NCI-H345 treated with DMSO at 0.1 percent for 48 hours (cell line): ENCODE measurements around the gene TXN.
A peak's percentile ranks its signal among the peaks of the same experiment; 100 is the strongest.

Experiments
- DNase-seq: peaks from one replicate; lab custom pipeline; 2025; ENCODE audit not compliant: unreplicated experiment; lab: John Stamatoyannopoulos, UW

Gene TXN

DNA sequence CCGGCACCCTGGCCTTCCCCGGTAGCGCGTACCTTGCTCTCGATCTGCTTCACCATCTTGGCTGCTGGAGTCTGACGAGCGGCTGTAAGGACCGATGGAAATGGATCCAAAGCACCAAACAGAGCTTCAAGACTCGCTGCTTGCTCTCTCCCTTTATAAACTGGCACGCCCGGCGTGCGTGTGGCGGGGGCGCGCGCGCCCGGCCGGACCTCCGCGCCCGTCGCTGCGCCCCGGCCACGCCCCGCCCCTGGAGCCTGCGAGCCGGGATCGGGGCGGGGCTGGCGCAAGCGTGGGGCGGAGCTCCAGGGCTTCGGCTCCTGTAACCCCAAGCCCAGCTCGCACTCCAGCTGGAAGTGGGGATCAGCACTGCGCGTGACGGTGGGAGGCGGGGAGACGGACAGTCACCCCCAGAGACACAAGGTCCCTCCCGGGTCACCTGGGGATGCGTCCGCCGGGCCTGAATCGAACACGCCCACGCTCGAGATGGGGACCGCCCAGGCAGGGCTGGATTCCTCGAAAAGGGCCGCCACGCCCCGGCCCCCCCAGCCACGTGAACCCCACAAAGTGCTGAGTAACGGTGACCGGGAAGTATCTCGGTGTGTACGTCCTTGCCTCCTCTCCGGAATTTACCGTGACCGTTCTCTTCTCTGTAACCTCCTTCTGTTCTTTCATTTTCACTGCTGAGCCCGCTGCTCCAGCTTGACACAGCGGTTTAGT lies at the start of gene TXN:
TSS of gene TXN (minus strand) at position 128 of the 717 bp plus-strand sequence. CDS start at position 56, 72 bp downstream.
- DNase-seq = peak; percentile 83

DNA sequence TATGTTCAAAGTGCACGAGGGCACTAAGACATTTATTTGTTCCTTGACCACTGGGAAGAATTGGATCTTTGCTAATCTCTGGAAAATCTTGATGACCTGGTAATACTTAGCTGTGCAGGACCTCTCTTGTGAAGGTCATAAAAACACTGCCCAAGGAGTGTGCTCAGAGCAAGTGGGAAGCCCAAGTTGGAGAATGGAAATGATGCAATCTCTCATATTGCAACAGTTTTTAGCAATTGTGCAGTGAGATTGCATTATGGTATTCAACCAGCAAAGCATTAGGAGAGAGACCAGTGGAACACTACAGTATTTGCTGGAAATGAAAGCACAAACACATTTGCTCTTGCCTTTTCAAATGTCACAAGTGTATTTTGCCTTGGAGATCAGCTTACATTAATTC lies 46.8 kb upstream of the TXN start:
- DNase-seq = no peak

GRCh38 chr9:110298043-110298605 lies 41.8 kb upstream of the TXN start:
- DNase-seq = no peak

DNA sequence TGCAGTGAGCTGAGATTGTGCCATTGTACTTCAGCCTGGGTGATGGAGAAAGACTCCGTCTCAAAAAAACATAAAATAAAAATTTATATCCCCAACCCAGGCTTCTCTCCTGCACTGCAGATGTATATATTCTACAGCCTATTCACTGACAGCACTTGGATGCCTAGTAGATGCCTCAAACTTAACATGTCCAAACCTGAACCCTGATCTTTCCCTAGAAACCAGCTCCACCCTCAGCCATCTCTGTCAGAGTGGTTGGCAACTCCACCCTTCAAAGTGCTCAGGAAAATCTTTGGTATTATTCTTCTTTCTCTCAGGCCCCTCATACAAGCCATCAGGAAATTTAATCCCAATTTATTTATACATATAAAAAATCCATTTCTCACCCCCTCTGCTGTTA lies 36.9 kb upstream of the TXN start:
- DNase-seq = no peak

DNA sequence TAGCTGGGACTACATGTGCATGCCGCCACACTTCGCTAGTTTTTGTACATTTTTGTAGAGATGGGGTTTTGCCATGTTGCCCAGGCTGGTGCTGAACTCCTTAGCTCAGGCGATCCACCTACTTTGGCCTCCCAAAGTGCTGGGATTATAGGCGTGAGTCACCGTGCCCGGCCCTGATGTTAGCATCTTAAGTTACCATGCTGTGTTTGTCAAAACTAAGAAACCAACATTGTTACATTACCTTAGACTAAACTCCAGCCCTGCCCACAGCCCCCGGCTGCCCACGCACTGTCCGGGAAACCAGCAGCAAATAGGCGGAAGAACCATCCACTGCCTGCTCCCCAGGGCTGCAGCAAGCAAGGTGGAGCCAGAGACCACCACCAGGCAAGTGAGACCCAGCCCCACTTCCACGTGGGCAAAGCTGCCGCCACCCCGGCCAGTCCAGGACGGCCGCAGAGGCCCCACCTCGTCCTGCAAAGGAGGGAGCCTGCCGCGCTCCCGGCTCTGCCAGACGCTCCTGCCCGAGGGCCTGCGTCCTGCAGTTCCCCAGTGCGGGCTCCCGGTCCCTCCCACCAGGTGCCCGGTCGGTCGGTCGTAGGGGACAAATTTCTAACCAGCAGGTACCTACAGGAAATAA lies 35.7 kb upstream of the TXN start:
- DNase-seq = no peak

GRCh38 chr9:110290001-110290400 lies 33.7 kb upstream of the TXN start:
- DNase-seq = no peak

DNA sequence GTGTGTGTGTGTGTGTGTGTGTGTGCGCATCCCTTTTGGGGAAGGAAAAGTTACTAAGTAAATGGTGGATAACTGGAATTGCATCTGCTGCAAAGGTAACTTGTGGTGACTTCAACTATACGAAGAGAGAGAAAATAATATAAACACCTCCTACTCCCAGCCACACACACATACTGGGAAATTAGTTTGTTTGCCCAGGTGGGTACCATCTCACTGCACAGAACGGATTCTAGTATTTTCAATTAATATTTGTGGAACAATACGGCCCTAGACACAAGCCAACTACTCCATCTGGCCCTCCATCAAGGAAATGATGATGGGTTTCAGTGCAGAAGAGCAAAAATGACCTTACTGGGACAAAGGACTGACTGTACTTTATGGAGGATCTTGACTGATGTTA lies 32.2 kb upstream of the TXN start:
- no peak for DNase-seq

DNA sequence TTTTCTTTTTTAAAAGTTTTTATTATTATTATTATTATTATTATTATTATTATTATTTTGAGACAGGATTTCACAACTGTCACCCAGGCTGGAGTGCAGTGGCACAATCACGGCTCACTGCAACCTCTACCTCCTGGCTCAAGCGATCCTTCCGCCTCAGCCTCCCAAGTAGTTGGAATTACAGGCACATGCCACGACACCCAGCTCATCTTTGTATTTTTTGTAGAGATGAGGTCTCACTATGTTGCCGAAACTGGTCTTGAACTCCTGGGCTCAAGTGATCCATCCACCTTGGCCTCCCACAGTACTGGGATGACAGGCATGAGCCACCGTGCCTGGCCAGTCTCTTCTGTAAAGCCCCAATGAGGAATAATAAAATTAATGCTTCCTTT lies 31.0 kb upstream of the TXN start:
- DNase-seq = no peak

DNA sequence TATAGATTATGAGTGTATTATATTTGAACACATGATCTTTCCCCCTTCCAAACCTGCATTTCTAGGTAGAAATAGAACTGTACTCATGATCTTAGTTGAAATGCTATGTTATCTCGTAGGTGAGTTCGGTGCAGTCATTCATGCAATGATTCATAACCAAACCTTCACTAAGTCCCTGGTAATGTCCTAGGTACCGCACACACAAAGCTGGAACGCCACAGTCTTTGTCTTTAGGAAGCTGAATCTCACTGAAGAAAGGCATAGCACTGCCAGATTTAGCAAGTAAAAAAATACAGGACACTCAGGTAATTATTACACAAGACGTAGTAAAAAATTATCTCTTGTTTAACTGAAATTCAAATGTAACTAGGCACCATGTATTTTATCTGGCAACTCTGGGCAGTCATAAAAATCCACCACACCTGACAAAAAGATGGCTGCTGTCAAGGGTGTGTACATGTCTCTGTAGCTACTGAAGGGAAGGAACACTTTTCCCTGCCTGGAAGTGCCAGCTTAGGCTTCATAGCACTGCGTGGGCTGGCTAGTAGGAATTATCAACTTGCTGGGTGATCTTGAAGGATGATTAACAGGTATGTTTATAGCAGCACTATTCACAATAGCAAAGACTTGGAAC lies 28.0 kb upstream of the TXN start:
- no peak for DNase-seq

GRCh38 chr9:110283751-110284150 lies 27.4 kb upstream of the TXN start:
- no peak for DNase-seq

- DNase-seq = no peak
Measured at GRCh38 chr9:110282739-110283081, 26.4 kb upstream of the TXN start.

- no peak for DNase-seq
Measured at GRCh38 chr9:110282018-110282738, 25.9 kb upstream of the TXN start.

DNA sequence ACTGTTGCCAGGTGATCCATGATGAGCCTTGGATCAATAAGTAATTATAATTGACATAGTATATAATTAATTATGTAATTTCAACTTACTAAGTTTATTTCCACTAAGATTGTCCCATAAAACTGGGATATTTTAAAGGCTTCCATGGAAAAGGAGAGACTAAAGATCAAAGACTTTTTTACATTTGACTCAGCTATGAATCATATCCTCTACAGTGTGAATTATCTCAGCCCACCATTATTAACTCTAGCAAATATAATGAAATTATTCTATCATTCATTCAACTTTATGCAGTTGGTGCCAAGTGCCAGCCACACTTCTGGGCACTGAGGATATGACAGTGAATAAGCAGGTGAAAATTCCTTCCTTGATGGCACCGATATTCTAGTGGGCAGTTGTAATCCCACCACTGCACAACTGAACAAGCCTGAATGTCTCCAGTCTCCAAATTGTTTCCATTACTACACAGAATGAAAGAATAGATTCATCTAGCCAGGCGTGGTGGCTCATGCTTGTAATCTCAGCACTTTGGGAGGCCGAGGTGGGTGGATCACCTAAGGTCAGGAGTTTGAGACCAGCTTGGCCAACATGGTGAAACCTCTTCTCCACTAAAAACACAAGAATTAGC lies 21.9 kb upstream of the TXN start:
- DNase-seq = no peak

DNA sequence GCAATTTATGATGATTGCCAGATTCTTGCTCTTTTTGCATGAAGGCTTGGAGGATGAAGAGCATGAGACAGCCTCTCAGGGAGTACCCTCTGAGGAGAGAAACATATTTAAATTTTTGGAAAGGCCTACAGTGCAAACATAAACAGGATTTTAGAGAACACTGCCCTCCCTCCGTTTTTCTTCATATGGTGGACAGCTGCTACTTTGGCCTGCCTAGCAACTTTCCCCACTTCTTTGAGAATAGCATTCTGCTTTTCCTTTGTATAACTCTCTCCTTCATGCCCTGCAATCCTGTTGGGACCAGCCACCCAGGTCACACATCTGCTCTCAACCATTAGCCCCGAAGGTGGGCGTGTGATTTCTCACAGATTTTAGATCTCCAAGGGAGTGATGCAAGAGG lies 20.5 kb upstream of the TXN start:
- no peak for DNase-seq

GRCh38 chr9:110270211-110270995 lies 14.1 kb upstream of the TXN start:
- DNase-seq = no peak

GRCh38 chr9:110266795-110267194 lies 10.5 kb upstream of the TXN start:
- no peak for DNase-seq

GRCh38 chr9:110261632-110262031 lies 5.3 kb upstream of the TXN start:
- DNase-seq = no peak

DNA sequence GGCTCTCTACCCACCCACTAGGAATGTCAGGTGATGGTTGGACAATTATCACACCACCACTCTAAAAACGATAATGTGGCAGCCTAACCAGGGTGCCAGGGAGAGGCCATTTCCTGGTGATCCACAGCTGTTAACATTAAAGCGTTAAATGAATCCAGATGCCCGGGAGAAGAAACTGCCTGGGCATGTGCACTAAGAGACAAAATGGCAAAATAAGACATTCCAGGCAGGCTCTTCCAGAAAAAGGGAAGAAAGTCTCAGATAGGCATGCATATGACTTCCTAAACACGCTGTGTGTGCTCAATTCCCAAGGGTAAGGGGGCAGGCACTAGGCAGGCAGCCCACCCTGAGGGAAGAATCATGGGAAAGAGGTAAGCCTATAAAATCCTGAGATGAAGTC lies 4.6 kb upstream of the TXN start:
- no peak for DNase-seq

DNA sequence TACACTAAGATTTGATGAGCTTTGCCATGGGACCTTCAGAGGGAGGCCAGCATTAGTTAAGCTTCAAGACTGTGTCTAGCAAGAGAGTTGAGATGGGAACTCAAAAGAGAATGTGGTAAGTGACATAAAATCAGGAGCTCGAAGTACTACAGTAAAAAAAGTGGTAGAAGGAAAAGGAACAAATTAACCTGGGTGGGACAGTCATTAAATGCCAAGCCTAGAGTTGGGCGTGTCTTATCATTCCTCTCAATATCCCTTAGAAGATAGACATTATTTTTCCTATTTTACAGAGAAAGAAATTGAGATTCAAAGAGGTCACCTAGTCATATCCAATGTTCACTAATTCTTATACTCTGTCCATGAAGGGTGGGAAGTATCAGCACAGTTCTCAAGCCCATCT lies 3.3 kb upstream of the TXN start:
- DNase-seq = no peak

GRCh38 chr9:110258690-110259091 lies 2.4 kb upstream of the TXN start:
- no peak for DNase-seq
